GM12878 (cell line): ENCODE results near the gene TBC1D5. TPM values are rescaled to one million over a fixed set of nuclear protein-coding genes. Genes with fewer than 3 reads are reported as not detected.

ENCODE experiments used
- ATAC-seq: fragments of 200-7000 bp; cut with Tn5 transposase; 3 replicates; pipeline ENCODE4 v1.9.1; 2020; ENCODE audit warnings: mild to moderate bottlenecking, moderate library complexity
- BruUV-seq: library from RNA; stranded (reverse); fragments of 400-500 nt; replicated peaks from 2 replicates; lab custom pipeline; 2021; lab: Mats Ljungman, UMichigan
- CTCF ChIA-PET: fragments of 300-600 bp; sonication (Branson Sonifier 250); formaldehyde crosslinking; extraction: SDS; loops from one replicate; lab custom pipeline; 2021; ENCODE audit warnings: inconsistent platforms; lab: Yijun Ruan, JAX
- POLR2A ChIA-PET: fragments of 350-600 bp; formaldehyde crosslinking; extraction: SDS; loops from one replicate; lab custom pipeline; 2021; ENCODE audit warnings: inconsistent platforms; lab: Charles Lee
- RAD21 ChIA-PET: fragments of 300-600 bp; sonication (Branson Sonifier 250); formaldehyde crosslinking; loops from one replicate; lab custom pipeline; 2023; ENCODE audit warnings: antibody characterized with exemption; ENCODE audit not compliant: unreplicated experiment; lab: Charles Lee
- SMC1A ChIA-PET: fragments of 300-600 bp; sonication (Branson Sonifier 250); formaldehyde crosslinking; loops from one replicate; lab custom pipeline; 2023; ENCODE audit not compliant: unreplicated experiment, uncharacterized antibody; lab: Charles Lee
- DNase-seq: peaks from one replicate; pipeline ENCODE4 v3.0.0-alpha.2; 2011; ENCODE audit warnings: low read depth, low spot score
- FAIRE-seq: peaks from 3 replicates; lab custom pipeline; 2011; peaks lifted over from hg19 to GRCh38; lab: Jason Lieb, UNC
- H2AFZ ChIP-seq: 2 replicates; pipeline ENCODE4 v1.6.0; 2011; ENCODE audit warnings: low read depth, low read length, control low read depth; ENCODE audit not compliant: control insufficient read depth
- H3K27ac ChIP-seq: 2 replicates; pipeline ENCODE4 v1.5.1; 2011; ENCODE audit warnings: control low read depth; ENCODE audit not compliant: control insufficient read depth, insufficient read depth
- H3K27me3 ChIP-seq, 2 experiments: replicated peaks in 1 of 2; 2 replicates each; pipeline versions ENCODE4 v1.6.0 to v1.6.1; 2011; ENCODE audit warnings: low read length in 1 of 2; ENCODE audit not compliant: control insufficient read depth in 2 of 2, insufficient read depth in 2 of 2
- H3K36me3 ChIP-seq, 2 experiments: 2 replicates each; pipeline ENCODE4 v1.5.1; 2011; ENCODE audit warnings: low read length in 1 of 2; ENCODE audit not compliant: control insufficient read depth in 2 of 2, insufficient read depth in 2 of 2
- H3K4me1 ChIP-seq: 2 replicates; pipeline ENCODE4 v1.6.1; 2011; ENCODE audit warnings: mild to moderate bottlenecking, low read length, moderate library complexity, mixed read lengths; ENCODE audit not compliant: control insufficient read depth, insufficient read depth
- H3K4me2 ChIP-seq: 2 replicates; pipeline ENCODE4 v1.6.0; 2011; ENCODE audit warnings: control low read depth; ENCODE audit not compliant: control insufficient read depth, insufficient read depth
- H3K4me3 ChIP-seq: fragments of 200-600 bp; sonication (generic); 2 replicates; pipeline ENCODE4 v1.5.1; 2016
- H3K79me2 ChIP-seq: 2 replicates; pipeline ENCODE4 v1.6.0; 2011; ENCODE audit warnings: low read length; ENCODE audit not compliant: control insufficient read depth, insufficient read depth
- H3K9ac ChIP-seq: 2 replicates; pipeline ENCODE4 v1.8.0; 2011; ENCODE audit warnings: low read length, control low read depth, mixed read lengths; ENCODE audit not compliant: control insufficient read depth, insufficient read depth
- H3K9me3 ChIP-seq: replicated peaks from 3 replicates; pipeline ENCODE4 v1.5.1; 2011; ENCODE audit warnings: mild to moderate bottlenecking, low read length; ENCODE audit not compliant: control insufficient read depth, insufficient read depth
- H4K20me1 ChIP-seq: 2 replicates; pipeline ENCODE4 v1.6.0; 2011; ENCODE audit not compliant: control insufficient read depth, insufficient read depth
- NKRF ChIP-seq: fragments of 450-650 bp; conservative IDR thresholded peaks from 2 replicates; pipeline ENCODE4 v1.6.1; 2017; ENCODE audit warnings: mild to moderate bottlenecking, moderate library complexity
- RAD21 ChIP-seq: IDR thresholded peaks from 2 replicates; pipeline ENCODE4 v1.6.1; 2011; ENCODE audit warnings: mild to moderate bottlenecking, low read depth, low read length, moderate library complexity; ENCODE audit not compliant: insufficient read depth
- SMC3 ChIP-seq: IDR thresholded peaks from 2 replicates; pipeline ENCODE4 v1.6.1; 2011; ENCODE audit warnings: low read length, improper control_type of control experiment, borderline replicate concordance
- WRNIP1 ChIP-seq: IDR thresholded peaks from 2 replicates; pipeline ENCODE4 v1.6.1; 2011; ENCODE audit warnings: low read depth, low read length, improper control_type of control experiment, borderline replicate concordance
- WGBS: methylation state at CpG from one replicate; pipeline ENCODE4 v1.1.6; 2016; ENCODE audit warnings: low lambda C conversion rate; ENCODE audit not compliant: insufficient replicate concordance, insufficient coverage; ENCODE audit errors: missing lambda C conversion rate; 5-methylcytosine and 5-hydroxymethylcytosine counted together
- in situ Hi-C: fragments of 300-500 bp; cut with MboI; formaldehyde crosslinking; loops from 9 replicates; pipeline ENCODE4 v1.14.3; 2018; ENCODE audit warnings: mixed read lengths
- intact Hi-C: fragments of 100-400 bp; cut with micrococcal nuclease; formaldehyde crosslinking; loops from one replicate; pipeline ENCODE4 v1.14.2; 2022; ENCODE audit not compliant: unreplicated experiment
- polyA plus RNA-seq, 11 experiments: library from polyadenylated mRNA; depleted of rRNA in 4 of 11; unstranded in 6 of 11; stranded (reverse) in 5 of 11; fragments of >200 nt; fragmentation: Nextera tagmentation in 4 of 11; fragmentation: Illumina TruSeq in 1 of 11; extraction: Ambion mirVana in 4 of 11; extraction: Trizol in 1 of 11; gene quantifications; 1 replicate in 1 of 11; 2 replicates in 10 of 11; pipeline versions ENCODE4 v1.2.1 to v1.2.3, GENCODE V29; 2011 to 2016; ENCODE audit warnings: inconsistent platforms in 2 of 11, missing spikeins in 2 of 11, low read depth in 1 of 11
- total RNA-seq, 4 experiments: library from RNA; depleted of rRNA in 3 of 4; stranded (reverse); fragments of >200 nt in 3 of 4; fragmentation: Illumina TruSeq in 1 of 4; extraction: Trizol in 1 of 4; gene quantifications; 2 replicates each; pipeline versions ENCODE4 v1.2.1 to v1.2.3, GENCODE V29; 2013 to 2021

TBC1D5 gene
- total and polyA plus RNA-seq, 10 of the 15 experiments (the other 5 are each of a cell fraction or from before 2014, with no cell fraction given) = 5.5 to 61.0 (median 43.8) TPM

GRCh38 chr3:17544632-17545031 is 197.8 kb downstream of the TBC1D5 start:
- CTCF ChIA-PET = interaction anchor here (0.6 to 1.9 kb wide), 7 partner anchors 25 to 297 kb away, joined by 3 to 14 read pairs (median 3); no protein-coding TSS in a partner anchor
- RAD21 ChIA-PET = interaction anchor here (1.1 to 1.6 kb wide), 3 partner anchors 100 to 297 kb away, joined by 3 to 6 read pairs (median 4); no protein-coding TSS in a partner anchor
- Histone ChIP-seq H4K20me1 (no peaks in the 10 kb centered on the region), H3K27ac (no peak overlapping the region), H3K9me3 (no peaks in the 10 kb centered on the region), H3K79me2 (no peaks in the 10 kb centered on the region), H2AFZ (no peak overlapping the region), H3K4me1 (no peaks in the 10 kb centered on the region), H3K36me3 (no peaks in the 10 kb centered on the region; a peak in 1 of 4 replicates), H3K9ac (no peak overlapping the region), H3K4me3 (no peak overlapping the region), H3K27me3 (no peaks in the 10 kb centered on the region), H3K4me2 (no peak overlapping the region)
- no TSS peak for BruUV-seq
- intact Hi-C loops = no loop called here
- ATAC-seq = no peak
- in situ Hi-C loops = no loop called here
- DNase-seq = no peak
- 91% methylated on average over 1 of the region's 2 CpGs for WGBS
- TF ChIP-seq RAD21 (0 out of 2 replicates have a peak, but pooled peaks have one; percentile 16), SMC3 (peak; percentile 20; the same call in 1 of the 2 replicates), NKRF (no peak)
- SMC1A ChIA-PET = interaction anchor here (0.7 to 1.6 kb wide), 5 partner anchors 28 to 735 kb away, joined by 3 to 13 read pairs (median 4); no protein-coding TSS in a partner anchor
- POLR2A ChIA-PET = interaction anchor here (0.7 to 1.0 kb wide), 2 partner anchors 13 to 47 kb away, joined by 3 to 4 read pairs; no protein-coding TSS in a partner anchor
- no peak for FAIRE-seq

- RAD21 ChIA-PET = no interaction called here
- FAIRE-seq (no peak), ATAC-seq (no peak), DNase-seq (no peak)
- 100% methylated on average over 1 of the region's 1 CpG for WGBS
- no peaks in the 10 kb centered on the region for H3K4me1 ChIP-seq
- no peaks in the 10 kb centered on the region for H3K27me3 ChIP-seq
- H3K27ac ChIP-seq = no peak overlapping the region
- H3K36me3 ChIP-seq = no peaks in the 10 kb centered on the region; a peak in 1 of 4 replicates
- no peak overlapping the region for H3K4me2 ChIP-seq
- POLR2A ChIA-PET = interaction anchor here (1.0 kb wide), 1 partner anchor 141 kb away, joined by 3 read pairs; no protein-coding TSS in a partner anchor
- BruUV-seq = no TSS peak
- no peak for TF ChIP-seq WRNIP1
- CTCF ChIA-PET = no interaction called here
- in situ Hi-C loops = no loop called here
- no peaks in the 10 kb centered on the region for H3K9me3 ChIP-seq
- no peaks in the 10 kb centered on the region for H3K79me2 ChIP-seq
- H3K9ac ChIP-seq = no peak overlapping the region
- H3K4me3 ChIP-seq = no peak overlapping the region
- SMC1A ChIA-PET = interaction anchor here (1.0 kb wide), 1 partner anchor 26 kb away, joined by 3 read pairs; no protein-coding TSS in a partner anchor
- intact Hi-C loops = no loop called here
- H4K20me1 ChIP-seq = no peaks in the 10 kb centered on the region
- no peak overlapping the region for H2AFZ ChIP-seq
These were observed 199.8 kb downstream of the TBC1D5 start for GRCh38 chr3:17542591-17542990.
